HepG2 (cell line): Measurements from ENCODE around the gene AMIGO2. TPM values are rescaled to one million over a fixed set of nuclear protein-coding genes. Genes with fewer than 3 reads are reported as not detected.

Experiments
- ATAC-seq: fragments of 200-7000 bp; cut with Tn5 transposase; 3 replicates; pipeline ENCODE4 v1.9.1; 2020; ENCODE audit warnings: mild to moderate bottlenecking, moderate library complexity
- BruUV-seq: library from RNA; stranded (reverse); fragments of 400-500 nt; replicated peaks from 2 replicates; lab custom pipeline; 2021; lab: Mats Ljungman, UMichigan
- CTCF ChIA-PET: fragments of 300-600 bp; formaldehyde crosslinking; extraction: SDS; loops from one replicate; lab custom pipeline; 2021; ENCODE audit warnings: low total read pairs, inconsistent platforms, low intra/inter-chr PET ratio; lab: Yijun Ruan, JAX
- POLR2A ChIA-PET: fragments of 350-600 bp; sonication (Branson Sonifier 250); formaldehyde crosslinking; loops from one replicate; lab custom pipeline; 2020; ENCODE audit warnings: antibody characterized with exemption, inconsistent platforms; lab: Yijun Ruan, JAX
- DNase-seq: peaks from one replicate; pipeline ENCODE4 v3.0.0-alpha.2; 2015; ENCODE audit warnings: low spot score
- FAIRE-seq: peaks from 3 replicates; lab custom pipeline; 2011; peaks lifted over from hg19 to GRCh38; lab: Jason Lieb, UNC
- H2AFZ ChIP-seq: one replicate; pipeline ENCODE4 v1.6.1; 2011; ENCODE audit warnings: low read length, inconsistent platforms
- H3K27ac ChIP-seq: fragments of 300-600 bp; 3 replicates; pipeline ENCODE4 v1.8.0; 2011; ENCODE audit warnings: mixed run types, mild to moderate bottlenecking, mixed read lengths, low read length, inconsistent platforms; ENCODE audit not compliant: insufficient read depth; ENCODE audit errors: extremely low read length
- H3K27me3 ChIP-seq, 2 experiments: fragments of 200-600 bp in 1 of 2; 2 replicates in 1 of 2; 3 replicates in 1 of 2; pipeline versions ENCODE4 v1.6.0 to v1.8.0; 2011; ENCODE audit warnings: low read length in 2 of 2, mild to moderate bottlenecking in 2 of 2, moderate library complexity in 2 of 2, inconsistent platforms in 1 of 2; ENCODE audit not compliant: insufficient read depth in 2 of 2, control insufficient read depth in 1 of 2
- H3K36me3 ChIP-seq, 2 experiments: fragments of 200-600 bp in 1 of 2; replicated peaks in 1 of 2; 2 replicates in 1 of 2; 3 replicates in 1 of 2; pipeline versions ENCODE4 v1.5.1 to v1.8.0; 2011; ENCODE audit warnings: low read length in 2 of 2, inconsistent platforms in 1 of 2; ENCODE audit not compliant: insufficient read depth in 2 of 2, control insufficient read depth in 1 of 2
- H3K4me1 ChIP-seq: 2 replicates; pipeline ENCODE4 v1.5.1; 2012; ENCODE audit warnings: low read length, inconsistent platforms; ENCODE audit not compliant: insufficient read depth
- H3K4me2 ChIP-seq: 2 replicates; pipeline ENCODE4 v1.6.0; 2011; ENCODE audit warnings: low read depth, low read length, inconsistent platforms
- H3K4me3 ChIP-seq, 3 experiments: fragments of 200-600 bp in 1 of 3; sonication (generic), shearing (Covaris generic) in 1 of 3; replicated peaks in 1 of 3; 2 replicates each; pipeline ENCODE4 v1.5.1; 2011 to 2016; ENCODE audit warnings: low read length in 3 of 3, inconsistent platforms in 2 of 3, low read depth in 2 of 3, mild to moderate bottlenecking in 2 of 3, control low read depth in 1 of 3, mixed read lengths in 1 of 3; ENCODE audit not compliant: insufficient read depth in 1 of 3
- H3K79me2 ChIP-seq: one replicate; pipeline ENCODE4 v1.6.1; 2011; ENCODE audit warnings: low read length, inconsistent platforms; ENCODE audit not compliant: insufficient read depth
- H3K9ac ChIP-seq: 2 replicates; pipeline ENCODE4 v1.6.0; 2011; ENCODE audit warnings: mild to moderate bottlenecking, low read depth, low read length, inconsistent platforms; ENCODE audit not compliant: insufficient read depth
- H3K9me3 ChIP-seq: 2 replicates; pipeline ENCODE4 v1.5.1; 2012; ENCODE audit warnings: mild to moderate bottlenecking, low read length
- H4K20me1 ChIP-seq: 2 replicates; pipeline ENCODE4 v1.6.0; 2011; ENCODE audit warnings: inconsistent platforms, mild to moderate bottlenecking, low read length, moderate library complexity; ENCODE audit not compliant: insufficient read depth
- CHD2 ChIP-seq: IDR thresholded peaks from 2 replicates; pipeline ENCODE4 v1.6.1; 2011; ENCODE audit warnings: low read depth, low read length, improper control_type of control experiment
- CHD4 ChIP-seq: fragments of 200-600 bp; sonication (generic); IDR thresholded peaks from 2 replicates; pipeline ENCODE4 v1.7.0; 2017; ENCODE audit warnings: mild to moderate bottlenecking, low read length, borderline replicate concordance
- JARID2 ChIP-seq: sonication (generic); formaldehyde crosslinking; IDR thresholded peaks from 2 replicates; pipeline ENCODE4 v1.8.1; 2023; ENCODE audit warnings: missing genetic modification reagents, inconsistent platforms; ENCODE audit not compliant: insufficient replicate concordance
- KLF16 ChIP-seq, 2 experiments: sonication (generic) in 1 of 2; formaldehyde crosslinking in 1 of 2; IDR thresholded peaks; 2 replicates each; pipeline versions ENCODE4 v1.6.1 to v1.8.0; 2016 to 2023; ENCODE audit warnings: missing genetic modification reagents in 2 of 2, missing compliant biosample characterization in 1 of 2
- NFRKB ChIP-seq: fragments of 450-650 bp; IDR thresholded peaks from 2 replicates; pipeline ENCODE4 v1.6.1; 2017
- PAWR ChIP-seq: sonication (generic); formaldehyde crosslinking; IDR thresholded peaks from 2 replicates; pipeline ENCODE4 v1.4.0; 2020; ENCODE audit warnings: missing genetic modification reagents, mild to moderate bottlenecking, borderline replicate concordance
- TFAP4 ChIP-seq: sonication (generic); IDR thresholded peaks from 2 replicates; pipeline ENCODE4 v1.6.1; 2016; ENCODE audit warnings: low read depth, borderline replicate concordance
- ZNF710 ChIP-seq: sonication (generic); formaldehyde crosslinking; IDR thresholded peaks from 2 replicates; pipeline ENCODE4 v1.5.0; 2020; ENCODE audit warnings: mild to moderate bottlenecking, missing genetic modification reagents, borderline replicate concordance
- in situ Hi-C: cut with HindIII; loops from 2 replicates; pipeline ENCODE4 v1.10.0; 2017; ENCODE audit warnings: low pct_unique_long_range_greater_than_20kb; ENCODE audit not compliant: extremely low pct_ligation_motif_present
- intact Hi-C: fragments of 100-400 bp; cut with micrococcal nuclease; formaldehyde crosslinking; loops from one replicate; pipeline ENCODE4 v1.10.0; 2022; ENCODE audit not compliant: unreplicated experiment
- polyA plus RNA-seq, 8 experiments: library from polyadenylated mRNA; depleted of rRNA in 3 of 8; stranded (reverse) in 7 of 8; unstranded in 1 of 8; fragments of >200 nt; fragmentation: Illumina TruSeq in 4 of 8; extraction: Trizol in 4 of 8; gene quantifications; 2 replicates each; pipeline versions ENCODE4 v1.2.1 to v1.2.3, GENCODE V29; 2011 to 2016; ENCODE audit warnings: low read depth in 4 of 8, missing spikeins in 1 of 8, mixed read lengths in 1 of 8; ENCODE audit not compliant: insufficient read depth in 1 of 8
- total RNA-seq, 5 experiments: library from RNA; depleted of rRNA; stranded (reverse); fragments of >200 nt; fragmentation: Illumina TruSeq; extraction: Trizol; gene quantifications; 2 replicates each; pipeline ENCODE4 v1.2.3, GENCODE V29; 2016; ENCODE audit warnings: low read depth in 1 of 5
- TF ChIP-seq, protein P1 (sequence below): IDR thresholded peaks from 2 replicates; pipeline ENCODE4 v1.6.1; 2012; ENCODE audit warnings: low read depth, low read length, improper control_type of control experiment

Gene AMIGO2
- total and polyA plus RNA-seq, 2 of the 13 experiments (the other 11 are each of a cell fraction or from before 2014, with no cell fraction given), result not detected

- Histone ChIP-seq H3K9ac (no peak overlapping the region), H2AFZ (no peak overlapping the region), H3K79me2 (no peaks in the 10 kb centered on the region), H3K4me2 (no peak overlapping the region), H4K20me1 (no peaks in the 10 kb centered on the region)
- intact Hi-C loops, result no loop called here
- FAIRE-seq (no peak), DNase-seq (no peak), ATAC-seq (no peak)
- CTCF ChIA-PET, result no interaction called here
- TF ChIP-seq JARID2, result no peak
- no peak for TF ChIP-seq PAWR
- TF ChIP-seq, protein P1, sequence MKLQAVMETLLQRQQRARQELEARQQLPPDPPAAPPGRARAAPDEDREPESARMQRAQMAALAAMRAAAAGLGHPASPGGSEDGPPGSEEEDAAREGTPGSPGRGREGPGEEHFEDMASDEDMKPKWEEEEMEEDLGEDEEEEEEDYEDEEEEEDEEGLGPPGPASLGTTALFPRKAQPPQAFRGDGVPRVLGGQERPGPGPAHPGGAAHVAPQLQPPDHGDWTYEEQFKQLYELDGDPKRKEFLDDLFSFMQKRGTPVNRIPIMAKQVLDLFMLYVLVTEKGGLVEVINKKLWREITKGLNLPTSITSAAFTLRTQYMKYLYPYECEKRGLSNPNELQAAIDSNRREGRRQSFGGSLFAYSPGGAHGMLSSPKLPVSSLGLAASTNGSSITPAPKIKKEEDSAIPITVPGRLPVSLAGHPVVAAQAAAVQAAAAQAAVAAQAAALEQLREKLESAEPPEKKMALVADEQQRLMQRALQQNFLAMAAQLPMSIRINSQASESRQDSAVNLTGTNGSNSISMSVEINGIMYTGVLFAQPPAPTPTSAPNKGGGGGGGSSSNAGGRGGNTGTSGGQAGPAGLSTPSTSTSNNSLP, result no peak
- TF ChIP-seq NFRKB, result no peak
- TF ChIP-seq CHD2, result no peak
- TF ChIP-seq TFAP4, result no peak
- no peak for TF ChIP-seq KLF16 (CRISPR knock-in tag; IDR thresholded peaks at IDR 0.05)
- TF ChIP-seq CHD4, result no peak
- no peak for TF ChIP-seq ZNF710
- TF ChIP-seq, all 625 proteins: peak for 0
- no peaks in the 10 kb centered on the region for H3K9me3 ChIP-seq
- H3K27me3 ChIP-seq, result peaks cover 0 to 15% of the 10 kb centered on the region in 2 experiments; a peak in 3 of 5 replicates
- H3K36me3 ChIP-seq, result no peaks in the 10 kb centered on the region
- POLR2A ChIA-PET, result no interaction called here
- H3K27ac ChIP-seq, result no peak overlapping the region
- in situ Hi-C loops, result no loop called here
- no peak overlapping the region for H3K4me3 ChIP-seq
- no peaks in the 10 kb centered on the region for H3K4me1 ChIP-seq
- BruUV-seq, result no TSS peak
Observed at GRCh38 chr12:47107926-47108325, 28.2 kb upstream of the AMIGO2 start.
